ENCODE results near the gene ASIC3. TPM values are rescaled to one million over a fixed set of nuclear protein-coding genes. Genes with fewer than 3 reads are reported as not detected.
A peak's percentile ranks its signal among the peaks of the same experiment; 100 is the strongest.
"Not testable (repeated sequence)": the region's sequence is repeated elsewhere in the genome, so short reads cannot be mapped to it uniquely, and the experiment has no call there.

ASIC3 gene
- total RNA-seq, 2 donors from 2014 or later: 9.0 to 9.7 TPM

- H3K27me3 Mint-ChIP-seq: no peaks in the 10 kb centered on the region
- ATAC-seq (replicated peaks): peak; percentile 20
- peaks cover 3% of the 10 kb centered on the region for H3K9me3 Mint-ChIP-seq
- H3K4me3 Mint-ChIP-seq: peak overlapping the region; percentile 87
- H3K36me3 Mint-ChIP-seq (ENCODE audit: low read depth): peaks cover 17% of the 10 kb centered on the region
- peaks cover 50% of the 10 kb centered on the region for H3K4me1 Mint-ChIP-seq
- H3K27ac Mint-ChIP-seq: peak overlapping the region; percentile 78
These were observed 37.8 kb upstream of the ASIC3 start for GRCh38 chr7:151010307-151011096.

- H3K27me3 Mint-ChIP-seq: no peaks in the 10 kb centered on the region
- H3K4me1 Mint-ChIP-seq: peaks cover 52% of the 10 kb centered on the region
- H3K36me3 Mint-ChIP-seq (ENCODE audit: low read depth): peaks cover 17% of the 10 kb centered on the region
- peaks cover 3% of the 10 kb centered on the region for H3K9me3 Mint-ChIP-seq
- no peak for ATAC-seq (replicated peaks)
- peak overlapping the region; percentile 87 for H3K4me3 Mint-ChIP-seq
- peak overlapping the region; percentile 78 for H3K27ac Mint-ChIP-seq
These were observed 37.3 kb upstream of the ASIC3 start for GRCh38 chr7:151011097-151011409.

GRCh38 chr7:151011616-151012015 lies 36.7 kb upstream of the ASIC3 start:
- peak overlapping the region; percentile 70 for H3K4me3 Mint-ChIP-seq
- H3K4me1 Mint-ChIP-seq: peaks cover 57% of the 10 kb centered on the region
- ATAC-seq (replicated peaks); H3K27me3 Mint-ChIP-seq; H3K9me3 Mint-ChIP-seq: not testable (repeated sequence)
- peak overlapping the region; percentile 85 for H3K27ac Mint-ChIP-seq
- H3K36me3 Mint-ChIP-seq (ENCODE audit: low read depth): peaks cover 17% of the 10 kb centered on the region

GRCh38 chr7:151012031-151012692 lies 36.2 kb upstream of the ASIC3 start:
- H3K27me3 Mint-ChIP-seq: no peaks in the 10 kb centered on the region
- peak overlapping the region; percentile 70 for H3K4me3 Mint-ChIP-seq
- peaks cover 3% of the 10 kb centered on the region for H3K9me3 Mint-ChIP-seq
- peaks cover 57% of the 10 kb centered on the region for H3K4me1 Mint-ChIP-seq
- H3K27ac Mint-ChIP-seq: peak overlapping the region; percentile 85
- H3K36me3 Mint-ChIP-seq (ENCODE audit: low read depth): peaks cover 17% of the 10 kb centered on the region
- no peak for ATAC-seq (replicated peaks)

GRCh38 chr7:151012911-151013347 lies 35.4 kb upstream of the ASIC3 start:
- H3K36me3 Mint-ChIP-seq (ENCODE audit: low read depth): peaks cover 22% of the 10 kb centered on the region
- peaks cover 55% of the 10 kb centered on the region for H3K4me1 Mint-ChIP-seq
- H3K27ac Mint-ChIP-seq: peak overlapping the region; percentile 85
- peaks cover 3% of the 10 kb centered on the region for H3K9me3 Mint-ChIP-seq
- H3K27me3 Mint-ChIP-seq: no peaks in the 10 kb centered on the region
- peak overlapping the region; percentile 70 for H3K4me3 Mint-ChIP-seq
- ATAC-seq (replicated peaks): no peak

- Mint-ChIP-seq H3K4me3 (peak overlapping the region; percentile 89), H3K9me3 (peaks cover 3% of the 10 kb centered on the region), H3K27ac (peak overlapping the region; percentile 96), H3K27me3 (no peaks in the 10 kb centered on the region), H3K36me3 (ENCODE audit: low read depth) (peaks cover 25% of the 10 kb centered on the region), H3K4me1 (peaks cover 55% of the 10 kb centered on the region)
- no peak for ATAC-seq (replicated peaks)
These were observed 35.0 kb upstream of the ASIC3 start for GRCh38 chr7:151013356-151013732.

GRCh38 chr7:151013733-151014497 lies 34.4 kb upstream of the ASIC3 start:
- peak overlapping the region; percentile 89 for H3K4me3 Mint-ChIP-seq
- H3K27ac Mint-ChIP-seq: peak overlapping the region; percentile 96
- H3K4me1 Mint-ChIP-seq: peaks cover 55% of the 10 kb centered on the region
- peaks cover 28% of the 10 kb centered on the region for H3K36me3 Mint-ChIP-seq (ENCODE audit: low read depth)
- peak; percentile 42 for ATAC-seq (replicated peaks)
- H3K9me3 Mint-ChIP-seq: peaks cover 3% of the 10 kb centered on the region
- H3K27me3 Mint-ChIP-seq: no peaks in the 10 kb centered on the region

- H3K4me1 Mint-ChIP-seq: peaks cover 60% of the 10 kb centered on the region
- peak overlapping the region; percentile 96 for H3K27ac Mint-ChIP-seq
- H3K27me3 Mint-ChIP-seq: peaks cover 4% of the 10 kb centered on the region
- peak; percentile 30 for ATAC-seq (replicated peaks)
- H3K36me3 Mint-ChIP-seq (ENCODE audit: low read depth): peaks cover 33% of the 10 kb centered on the region
- peak overlapping the region; percentile 89 for H3K4me3 Mint-ChIP-seq
- H3K9me3 Mint-ChIP-seq: peaks cover 3% of the 10 kb centered on the region
These were observed 33.4 kb upstream of the ASIC3 start for GRCh38 chr7:151014950-151015349.

- H3K9me3 Mint-ChIP-seq: peaks cover 3% of the 10 kb centered on the region
- peaks cover 4% of the 10 kb centered on the region for H3K27me3 Mint-ChIP-seq
- peaks cover 33% of the 10 kb centered on the region for H3K36me3 Mint-ChIP-seq (ENCODE audit: low read depth)
- peaks cover 53% of the 10 kb centered on the region for H3K4me1 Mint-ChIP-seq
- ATAC-seq (replicated peaks): no peak
- H3K27ac Mint-ChIP-seq: peak overlapping the region; percentile 96
- H3K4me3 Mint-ChIP-seq: peak overlapping the region; percentile 89
These were observed 32.4 kb upstream of the ASIC3 start for GRCh38 chr7:151015967-151016366.

- H3K27ac Mint-ChIP-seq: peak overlapping the region; percentile 28
- peak overlapping the region; percentile 86 for H3K4me3 Mint-ChIP-seq
- peaks cover 33% of the 10 kb centered on the region for H3K36me3 Mint-ChIP-seq (ENCODE audit: low read depth)
- peaks cover 50% of the 10 kb centered on the region for H3K4me1 Mint-ChIP-seq
- H3K9me3 Mint-ChIP-seq: peaks cover 3% of the 10 kb centered on the region
- ATAC-seq (replicated peaks): no peak
- peaks cover 4% of the 10 kb centered on the region for H3K27me3 Mint-ChIP-seq
These were observed 31.8 kb upstream of the ASIC3 start for GRCh38 chr7:151016505-151016904.

GRCh38 chr7:151016942-151017341 lies 31.4 kb upstream of the ASIC3 start:
- Mint-ChIP-seq H3K27ac (peak overlapping the region; percentile 85), H3K4me3 (peak overlapping the region; percentile 86), H3K27me3 (peaks cover 4% of the 10 kb centered on the region), H3K36me3 (ENCODE audit: low read depth) (peaks cover 33% of the 10 kb centered on the region), H3K9me3 (peaks cover 3% of the 10 kb centered on the region), H3K4me1 (peaks cover 47% of the 10 kb centered on the region)
- ATAC-seq (replicated peaks): no peak

- Mint-ChIP-seq H3K9me3 (peaks cover 2% of the 10 kb centered on the region), H3K27me3 (peaks cover 4% of the 10 kb centered on the region), H3K4me3 (peak overlapping the region; percentile 86), H3K4me1 (peaks cover 42% of the 10 kb centered on the region), H3K36me3 (ENCODE audit: low read depth) (peaks cover 31% of the 10 kb centered on the region), H3K27ac (peak overlapping the region; percentile 85)
- ATAC-seq (replicated peaks): no peak
These were observed 30.9 kb upstream of the ASIC3 start for GRCh38 chr7:151017370-151017952.

GRCh38 chr7:151017953-151018420 lies 30.3 kb upstream of the ASIC3 start:
- Mint-ChIP-seq H3K4me1 (peaks cover 37% of the 10 kb centered on the region), H3K4me3 (peak overlapping the region; percentile 86), H3K27ac (peak overlapping the region; percentile 85), H3K27me3 (peaks cover 4% of the 10 kb centered on the region), H3K36me3 (ENCODE audit: low read depth) (peaks cover 28% of the 10 kb centered on the region), H3K9me3 (no peaks in the 10 kb centered on the region)
- ATAC-seq (replicated peaks): peak; percentile 72
